ENCODE results near the gene AAK1.
A peak's percentile ranks its signal among the peaks of the same experiment; 100 is the strongest.

AAK1 gene

DNA sequence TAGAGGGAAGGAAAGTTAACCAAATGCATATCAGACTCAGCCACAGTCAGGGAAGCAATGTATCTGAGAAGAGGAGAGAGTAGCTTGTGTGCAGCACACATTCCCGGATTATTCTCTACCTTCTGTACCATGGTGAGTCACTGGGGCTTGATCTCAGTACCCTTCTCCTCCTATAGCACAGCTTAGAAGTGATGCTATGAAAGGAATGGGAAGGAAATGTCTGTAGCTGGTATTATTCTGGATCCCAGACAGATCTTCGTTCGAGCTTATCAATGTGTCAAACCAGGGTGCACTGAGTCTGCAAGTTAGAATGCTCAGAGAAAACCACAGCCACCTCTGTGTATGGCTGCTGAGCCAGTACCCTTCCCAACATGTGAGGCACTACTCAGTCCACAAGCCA is 118.3 kb downstream of the AAK1 start:
- no peak for DNase-seq

DNA sequence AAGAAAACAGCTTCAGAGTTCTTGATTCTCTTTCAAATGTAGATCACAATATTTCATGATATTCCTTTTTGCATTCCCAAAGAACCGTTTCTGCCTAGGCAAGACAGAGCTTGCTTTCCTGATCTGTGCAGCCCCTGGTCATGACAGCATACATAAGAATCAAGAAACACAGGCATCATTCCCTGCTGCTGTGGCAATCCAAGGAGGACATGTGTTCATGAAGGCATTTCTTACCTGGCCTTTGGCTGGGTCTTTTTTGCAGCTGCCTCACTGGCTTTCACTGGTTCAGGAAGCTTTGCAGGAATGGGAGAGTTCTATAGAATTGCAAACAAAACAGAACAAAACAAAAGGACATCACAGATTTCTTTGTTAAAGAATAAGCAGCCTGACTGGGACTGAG is 118.7 kb downstream of the AAK1 start:
- no peak for DNase-seq

DNA sequence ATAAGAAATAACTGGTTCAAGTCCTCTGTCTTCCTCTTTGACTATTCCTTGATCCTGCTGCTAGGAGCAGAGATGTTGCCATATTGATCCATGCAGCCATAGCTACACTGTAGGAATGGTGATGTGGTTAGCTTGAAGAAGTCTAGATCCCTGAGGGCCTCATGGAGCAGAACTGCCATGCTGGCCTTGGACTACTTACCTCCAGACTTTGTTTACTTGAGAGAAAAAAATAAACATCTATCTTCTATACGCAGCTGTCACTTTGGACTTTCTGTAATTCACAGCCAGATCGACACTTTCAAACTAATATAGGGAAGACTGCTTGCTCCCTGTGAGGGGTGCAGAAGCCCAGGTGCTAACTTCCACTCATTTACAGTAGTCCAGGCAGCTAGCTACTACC is 121.8 kb downstream of the AAK1 start:
- no peak for DNase-seq

DNA sequence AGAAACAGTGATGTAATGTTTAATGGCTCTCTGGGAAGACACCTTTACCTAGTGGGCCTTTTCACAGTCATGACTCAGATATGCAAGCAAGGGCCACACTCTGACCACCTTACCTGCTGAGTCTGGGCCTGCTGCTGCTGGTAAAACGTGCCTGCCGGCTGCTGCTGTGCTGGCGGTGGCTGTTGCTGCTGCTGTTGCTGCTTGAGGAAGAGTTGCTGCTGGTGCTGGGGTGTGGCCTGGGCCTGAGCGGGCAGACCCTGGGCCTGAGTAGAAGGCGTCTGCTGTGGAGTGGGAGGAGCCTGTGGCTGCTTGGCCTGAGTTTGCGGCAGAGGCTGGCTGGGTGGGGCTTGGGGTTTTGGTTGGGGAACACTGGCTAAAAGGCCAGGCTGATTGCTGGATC is 124.7 kb downstream of the AAK1 start:
- no peak for DNase-seq

DNA sequence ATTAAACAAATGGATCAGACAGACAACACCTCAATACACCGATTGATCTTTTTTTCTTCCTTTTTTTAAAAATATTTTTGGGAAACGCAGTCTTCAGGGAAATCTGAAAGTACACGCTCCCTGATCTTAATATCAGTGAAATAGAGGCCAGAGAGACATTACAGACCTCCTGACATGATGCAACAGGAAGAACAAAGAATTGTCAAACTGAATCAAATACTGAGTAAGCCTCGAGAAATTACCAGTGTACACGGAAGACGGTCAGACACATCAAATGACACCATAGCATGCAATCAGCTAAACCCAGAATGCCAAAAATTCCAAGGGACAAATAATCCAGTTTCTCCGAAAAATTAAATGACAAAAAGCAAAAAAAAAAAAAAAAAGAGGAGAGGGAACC is 126.1 kb downstream of the AAK1 start:
- no peak for DNase-seq

DNA sequence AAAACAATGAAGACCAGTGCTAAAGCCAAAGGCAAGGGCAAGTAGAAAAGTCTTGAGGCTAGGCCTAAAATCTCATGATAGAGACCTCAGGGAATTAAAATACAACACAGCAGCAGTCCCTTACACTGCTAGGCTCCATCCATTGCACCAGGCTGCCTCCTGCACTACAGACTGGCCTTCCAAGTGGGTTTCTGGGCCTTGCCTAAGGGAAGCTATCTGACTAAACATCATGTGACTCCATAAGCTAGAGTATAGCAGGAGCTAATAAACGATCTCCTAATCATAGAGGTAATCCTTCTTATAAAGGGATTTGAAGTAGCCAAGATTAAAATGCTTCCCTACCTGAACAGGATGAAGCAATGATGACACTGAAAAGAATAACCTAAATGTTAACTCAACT is 128.7 kb downstream of the AAK1 start:
- DNase-seq, result peak; percentile 7

DNA sequence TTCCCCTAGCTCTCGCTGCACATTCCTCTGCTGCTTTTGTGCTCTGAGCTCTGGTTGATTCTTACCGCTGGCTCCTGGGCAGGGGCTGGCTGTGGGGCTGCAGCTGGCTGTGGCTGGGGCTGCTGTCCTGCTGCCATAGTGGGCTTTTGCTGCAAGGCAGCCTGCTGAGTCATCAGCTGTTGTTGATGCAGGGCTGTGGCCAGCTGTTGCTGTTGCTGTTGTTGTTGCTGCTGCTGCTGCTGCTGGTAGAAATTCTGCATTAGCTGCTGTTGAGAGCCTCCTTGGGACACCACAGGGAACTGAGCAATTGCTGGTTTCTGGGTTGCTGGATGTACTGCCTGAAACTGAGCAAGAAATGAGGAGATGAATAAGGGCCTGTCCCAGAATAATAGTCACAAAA is 129.1 kb downstream of the AAK1 start:
- DNase-seq, result peak; percentile 53

DNA sequence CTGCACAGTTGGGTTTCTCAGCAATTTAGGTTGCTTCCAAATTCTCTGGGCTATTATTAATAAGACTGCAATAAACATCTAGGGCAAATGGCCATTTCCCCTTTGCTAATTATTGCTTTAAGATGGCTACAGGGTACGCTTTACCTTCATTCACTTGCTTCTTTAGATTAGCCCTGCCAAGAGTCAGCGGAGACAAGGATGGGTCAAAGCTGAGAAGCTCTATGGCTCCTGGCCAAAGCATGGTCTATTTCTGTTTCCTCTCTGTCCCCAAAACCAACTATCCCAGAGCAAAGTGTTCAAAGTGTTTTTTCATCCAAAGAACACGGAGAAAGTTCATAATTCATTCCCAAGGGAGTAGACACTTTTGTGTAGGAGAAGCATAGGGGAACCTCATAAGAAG is 131.1 kb downstream of the AAK1 start:
- DNase-seq, result no peak

DNA sequence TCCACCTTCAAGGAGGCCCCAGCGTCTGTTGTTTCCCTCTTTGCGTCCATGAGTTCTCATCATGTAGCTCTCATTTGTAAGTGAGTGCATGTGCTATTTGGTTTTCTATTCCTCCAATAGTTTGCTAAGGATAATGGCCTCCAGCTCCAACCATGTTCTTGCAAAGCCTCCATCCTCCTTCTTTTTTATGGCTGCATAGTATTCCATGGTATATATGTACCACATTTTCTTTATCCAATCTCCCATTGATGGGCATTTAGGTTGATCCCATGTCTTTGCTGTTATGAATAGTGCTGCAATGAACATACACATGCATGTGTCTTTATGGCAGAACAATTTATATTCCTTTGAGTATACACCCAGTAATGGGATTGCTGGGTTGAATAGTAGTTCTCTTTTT is 133.3 kb downstream of the AAK1 start:
- DNase-seq, result no peak

DNA sequence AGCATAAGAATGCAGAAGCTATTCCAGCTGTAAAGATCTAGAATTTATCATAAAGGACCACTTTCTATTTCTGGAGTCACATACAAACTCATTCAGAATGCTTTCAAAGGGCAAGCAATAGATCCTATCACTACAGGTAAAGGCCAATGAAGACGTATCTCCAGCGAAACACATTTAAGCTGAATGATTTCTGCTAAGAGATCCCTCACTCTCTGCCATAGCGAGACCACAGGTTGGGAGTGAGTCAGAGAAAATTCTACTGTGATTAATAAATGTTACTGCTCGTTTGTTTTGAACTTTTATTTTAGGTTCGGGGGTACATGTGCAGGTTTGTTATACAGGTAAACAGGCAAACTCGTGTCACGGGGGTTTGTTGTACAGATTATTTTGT is 133.8 kb downstream of the AAK1 start:
- DNase-seq, result no peak

DNA sequence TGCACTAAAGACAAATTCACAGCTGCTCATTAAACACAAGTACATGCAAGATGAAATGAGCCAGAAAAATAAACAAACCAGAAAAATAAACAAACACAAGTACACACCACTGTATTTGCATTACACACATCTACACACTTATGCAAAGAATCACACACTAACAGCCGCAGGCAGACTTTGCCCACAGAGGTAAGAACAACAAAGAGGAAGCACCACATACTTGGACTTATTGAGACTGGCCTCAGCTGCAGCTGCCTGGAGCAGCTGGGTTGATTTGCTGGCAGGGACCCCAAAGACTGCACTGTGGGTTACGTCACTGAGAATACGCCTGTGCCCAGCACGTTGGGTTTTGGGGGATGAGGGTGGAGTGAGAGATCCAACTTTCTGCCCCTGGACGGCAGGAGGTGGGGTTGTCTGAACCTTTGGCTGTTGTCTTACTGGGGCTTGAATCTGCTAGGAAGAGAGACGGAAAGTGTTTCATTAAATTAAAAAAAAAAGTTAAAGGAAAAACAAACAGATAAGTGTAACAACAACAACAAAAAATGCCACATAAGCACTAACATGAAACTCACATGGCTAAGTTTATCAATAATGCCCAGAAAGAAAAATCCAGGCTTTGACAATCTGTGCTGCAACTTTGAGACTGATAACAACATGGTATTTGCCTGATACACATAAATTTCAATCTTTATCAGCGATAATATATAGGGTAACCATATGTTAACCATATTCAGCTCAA is 134.4 kb downstream of the AAK1 start:
- DNase-seq, result no peak

DNA sequence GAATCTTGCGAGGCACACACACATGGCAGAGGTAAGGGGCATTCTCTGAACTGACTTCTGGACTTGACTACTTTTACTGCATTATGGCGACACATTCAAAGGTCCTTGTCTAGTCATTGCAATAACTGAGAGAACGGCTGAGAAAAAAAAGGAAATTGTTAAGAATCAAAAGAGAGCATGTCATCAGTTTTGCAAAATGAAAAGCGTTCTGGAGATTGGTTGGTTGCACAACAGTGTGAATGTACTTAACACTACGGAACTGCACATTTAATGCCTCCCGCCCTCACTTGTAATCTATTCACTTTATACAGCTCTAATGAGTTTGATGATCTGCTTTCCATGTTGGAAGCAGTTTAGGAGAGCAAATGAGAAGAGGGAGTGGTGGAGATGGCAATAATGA is 137.8 kb downstream of the AAK1 start:
- DNase-seq, result no peak

DNA sequence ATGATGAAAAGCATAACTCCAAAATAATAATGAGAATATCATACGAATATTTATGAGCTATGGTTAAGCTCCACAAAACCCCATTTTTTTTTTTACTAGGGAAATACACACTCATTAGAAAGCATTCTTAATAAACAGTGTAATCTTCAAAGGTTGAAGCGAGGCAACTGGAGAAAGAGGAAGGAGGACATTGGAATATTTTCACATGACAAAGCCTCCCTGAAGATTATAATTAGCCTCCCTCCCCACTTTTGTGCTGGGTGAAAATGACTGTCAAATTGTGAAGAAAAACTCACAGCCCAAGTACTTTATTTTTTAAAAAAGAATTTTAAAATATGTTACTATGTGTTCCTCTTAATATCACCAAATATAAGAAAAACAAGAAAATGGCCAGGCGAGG is 142.2 kb downstream of the AAK1 start:
- DNase-seq, result no peak

DNA sequence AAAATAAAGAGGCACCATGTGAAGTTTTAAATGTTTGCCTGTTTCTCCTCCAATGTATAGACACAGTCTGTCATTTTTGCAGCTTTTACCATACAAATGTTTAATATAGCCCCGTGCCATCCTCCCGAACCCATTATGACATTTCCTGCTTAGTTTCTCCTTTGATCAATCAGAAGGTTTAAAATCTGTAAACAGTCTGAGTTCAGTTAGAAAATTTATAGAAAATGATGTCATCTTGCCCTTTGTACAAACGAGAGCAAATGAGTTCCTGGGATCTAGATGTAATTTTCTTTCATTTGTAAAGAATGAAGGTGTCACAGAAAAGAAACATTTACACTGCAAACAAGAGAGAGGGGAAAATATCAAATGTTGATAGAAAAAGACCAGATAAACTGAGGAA is 143.6 kb downstream of the AAK1 start:
- DNase-seq, result no peak

DNA sequence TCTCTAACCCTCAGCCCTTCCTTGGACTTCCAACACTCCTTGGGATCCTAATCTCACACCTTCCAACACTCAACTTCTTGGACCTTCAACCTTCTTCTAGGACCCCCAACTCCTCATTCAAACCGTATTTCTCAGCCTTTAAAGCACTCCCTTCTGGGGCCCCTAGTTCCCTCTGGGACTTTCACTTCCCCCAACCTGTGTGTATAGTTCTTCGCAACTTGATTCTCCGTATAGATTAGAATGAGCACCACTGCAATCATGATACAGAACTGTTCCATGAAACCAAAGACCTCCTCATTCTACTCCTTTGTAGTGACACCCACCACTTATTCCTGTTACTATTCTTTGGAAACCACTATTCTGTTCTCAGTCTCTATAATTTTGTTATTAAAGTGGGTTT is 144.3 kb downstream of the AAK1 start:
- DNase-seq, result no peak

DNA sequence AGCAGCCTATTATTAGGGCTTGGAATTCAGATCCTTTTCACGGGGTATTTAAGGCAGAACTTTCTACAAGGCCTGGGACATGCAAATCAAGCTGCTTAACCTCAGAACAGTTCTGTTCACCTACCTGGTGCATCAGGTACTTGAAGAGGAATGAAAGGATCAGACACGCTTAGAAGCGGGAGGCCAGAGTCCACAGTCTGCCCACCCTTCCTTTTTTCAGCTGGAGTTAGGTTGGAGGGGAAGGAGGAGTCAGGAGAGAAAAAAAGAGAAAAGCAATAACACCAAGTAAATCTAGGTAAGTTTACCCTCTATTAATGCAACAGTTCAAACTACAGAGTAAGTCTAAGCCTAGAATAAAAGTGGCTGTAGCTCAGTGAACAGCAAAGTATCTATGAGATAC is 147.7 kb downstream of the AAK1 start:
- DNase-seq, result no peak

DNA sequence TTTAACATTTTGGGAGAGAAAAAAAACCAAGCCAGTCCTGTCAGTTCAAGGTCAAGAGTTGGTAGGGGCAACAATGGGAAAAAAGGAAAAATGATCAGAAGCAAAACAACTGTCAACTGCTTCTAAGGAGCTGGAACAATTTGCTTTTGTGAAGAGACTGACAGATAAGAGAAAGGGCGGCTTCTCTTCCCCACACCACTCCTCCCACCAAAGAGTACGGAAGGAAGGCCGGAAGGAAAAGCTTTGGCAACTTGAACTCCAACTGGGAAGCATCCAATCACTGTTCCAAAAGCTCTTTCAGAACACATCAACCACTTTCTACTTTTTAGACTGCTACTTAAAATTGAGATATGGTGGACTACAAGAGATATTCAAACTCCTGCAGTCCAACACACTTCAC is 148.5 kb downstream of the AAK1 start:
- DNase-seq, result no peak

DNA sequence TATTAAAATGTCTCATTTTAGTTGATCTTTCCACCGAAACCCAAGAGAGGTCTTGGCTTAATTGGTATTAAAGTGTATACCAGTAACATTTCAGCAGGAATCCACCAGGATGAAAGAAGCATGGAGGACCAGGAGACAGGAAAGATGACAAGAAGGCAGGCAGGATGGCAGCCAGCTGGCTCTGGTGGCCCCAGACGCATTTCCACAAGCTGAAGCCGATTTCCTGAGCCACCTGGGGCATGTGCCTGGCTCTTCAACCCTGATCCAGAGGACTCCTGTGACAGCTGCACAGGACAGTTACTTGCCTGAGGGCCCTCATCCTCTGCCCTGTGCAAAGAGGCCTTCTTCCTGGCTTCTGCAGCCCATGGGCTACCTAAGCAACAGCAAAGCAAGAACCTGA is 149.4 kb downstream of the AAK1 start:
- no peak for DNase-seq

DNA sequence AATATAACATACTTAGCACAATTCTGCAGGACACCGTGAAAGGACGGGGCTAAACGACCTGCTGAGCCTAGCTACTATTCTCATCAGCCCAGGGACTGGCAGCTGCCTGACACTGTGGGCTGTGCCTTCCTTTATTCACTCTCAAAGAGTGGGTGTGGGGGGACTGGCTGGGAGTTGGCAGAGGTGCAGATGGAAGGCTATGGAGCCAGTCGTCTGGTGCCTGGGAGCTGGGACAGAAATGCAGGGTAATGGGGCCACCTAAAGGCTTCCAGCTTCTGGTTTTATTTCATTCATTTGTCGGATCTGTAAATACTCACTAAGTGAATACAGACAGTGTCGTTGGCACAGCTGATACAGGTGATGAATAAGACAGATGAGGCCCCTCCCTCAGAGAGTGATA is 150.3 kb downstream of the AAK1 start:
- no peak for DNase-seq

DNA sequence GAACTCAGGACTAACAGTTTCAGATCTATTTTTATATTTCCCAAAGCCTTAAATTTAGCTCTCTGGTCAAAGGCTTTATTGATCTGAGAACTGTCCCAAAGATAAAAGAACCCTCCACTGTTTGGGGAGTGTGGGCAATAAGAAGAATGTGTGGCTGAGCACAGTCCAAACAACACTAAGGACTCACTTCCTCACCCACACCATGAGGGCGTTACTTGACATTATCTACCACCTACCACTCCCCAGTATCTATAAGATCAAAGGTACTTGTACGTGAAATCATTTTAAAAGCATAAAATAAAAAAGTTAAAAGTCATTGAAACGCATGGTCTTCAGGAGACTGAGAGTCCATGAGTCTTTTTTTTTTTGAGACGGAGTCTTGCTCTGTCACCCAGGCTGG is 151.7 kb downstream of the AAK1 start:
- DNase-seq, result no peak

DNA sequence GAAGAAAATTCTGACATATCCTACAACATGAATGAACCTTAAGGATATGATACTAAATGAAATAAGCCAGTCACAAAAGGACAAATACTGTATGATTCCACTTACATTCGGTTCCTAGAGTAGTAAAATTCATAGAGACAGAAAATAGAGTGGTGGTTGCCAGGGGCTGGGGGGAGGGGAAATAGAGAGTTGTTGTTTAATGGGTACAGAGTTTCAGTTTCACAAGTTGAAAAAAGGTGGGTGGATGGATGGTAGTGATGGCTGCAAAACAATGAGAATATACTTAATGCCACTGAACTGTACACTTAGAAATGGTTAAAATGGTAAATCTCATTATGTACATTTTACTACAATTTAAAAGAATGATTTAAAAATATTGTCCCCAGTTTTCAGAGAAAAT is 153.1 kb downstream of the AAK1 start:
- no peak for DNase-seq

DNA sequence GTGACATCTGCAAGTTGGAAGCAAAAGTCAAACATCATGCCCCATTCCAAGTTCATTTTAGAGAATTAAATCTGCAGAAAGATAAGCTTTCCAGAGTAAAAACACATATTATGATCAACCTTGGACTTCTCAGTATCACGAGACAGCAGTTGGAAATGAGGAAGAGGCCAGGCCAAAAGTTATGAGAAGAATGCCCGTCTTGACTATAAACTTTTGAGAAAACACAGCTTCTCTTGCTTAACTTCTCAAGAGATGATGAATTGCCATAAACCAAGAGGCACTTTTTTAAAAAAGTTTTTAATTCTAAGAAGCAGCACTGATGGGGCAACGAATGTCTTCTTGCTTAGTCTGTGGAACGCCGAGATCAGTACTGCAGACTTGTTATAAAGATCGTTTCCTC is 153.7 kb downstream of the AAK1 start:
- no peak for DNase-seq

DNA sequence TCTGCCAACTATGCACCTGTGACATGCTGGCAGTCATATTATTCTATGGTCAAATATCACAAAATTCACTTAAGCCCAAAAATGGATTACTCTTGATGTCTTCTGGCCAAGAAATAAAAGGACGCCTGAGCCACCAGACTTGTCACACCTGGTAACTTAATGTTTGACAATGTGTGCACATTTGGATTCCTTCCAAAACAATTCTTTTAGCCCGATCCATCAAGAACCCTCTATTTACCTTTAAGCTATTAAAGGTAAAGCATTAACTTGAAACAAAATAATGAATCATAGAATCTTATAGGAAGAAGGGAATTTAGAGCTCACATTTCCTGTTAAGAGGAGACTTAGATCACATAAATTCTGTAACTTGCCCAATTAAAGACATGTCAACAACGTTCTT is 159.8 kb downstream of the AAK1 start:
- DNase-seq, result no peak

DNA sequence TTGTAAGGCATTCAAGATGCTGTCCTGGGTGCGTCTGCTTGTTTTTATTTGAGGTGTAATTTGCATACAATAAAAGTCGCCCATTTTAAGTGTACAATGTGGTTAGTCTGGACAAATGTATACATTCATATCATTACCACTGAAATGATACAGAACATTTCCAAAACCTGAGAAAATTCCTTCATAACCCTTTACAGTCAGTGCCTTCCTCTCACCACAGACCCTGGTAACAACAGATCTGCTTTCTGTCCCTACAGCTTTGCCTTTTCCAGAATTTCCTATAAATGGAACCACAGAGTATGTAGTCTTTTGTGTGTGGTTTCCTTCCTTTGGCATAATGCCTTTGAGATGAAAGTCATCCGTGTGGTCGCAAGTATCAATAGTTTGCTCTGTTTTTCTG is 160.5 kb downstream of the AAK1 start:
- DNase-seq, result no peak

DNA sequence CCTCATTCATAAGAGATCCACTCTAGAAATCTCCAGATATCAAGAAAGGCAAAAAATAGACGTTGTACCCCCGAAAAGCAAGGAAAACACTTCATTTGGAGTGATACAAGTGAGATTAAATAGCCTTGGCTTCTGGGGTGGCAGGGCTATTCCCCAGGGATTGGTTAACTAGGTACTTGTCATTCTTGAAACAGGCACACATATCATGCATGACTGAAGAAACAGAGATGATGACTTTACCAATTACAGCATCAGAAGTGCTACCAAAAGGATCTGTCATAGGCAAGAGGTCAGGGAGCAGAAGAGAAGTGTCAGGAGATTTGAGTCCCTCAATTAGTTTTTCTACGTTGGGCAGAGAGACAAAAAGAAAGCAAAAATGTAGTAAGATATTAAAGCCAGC is 161.1 kb downstream of the AAK1 start:
- no peak for DNase-seq

DNA sequence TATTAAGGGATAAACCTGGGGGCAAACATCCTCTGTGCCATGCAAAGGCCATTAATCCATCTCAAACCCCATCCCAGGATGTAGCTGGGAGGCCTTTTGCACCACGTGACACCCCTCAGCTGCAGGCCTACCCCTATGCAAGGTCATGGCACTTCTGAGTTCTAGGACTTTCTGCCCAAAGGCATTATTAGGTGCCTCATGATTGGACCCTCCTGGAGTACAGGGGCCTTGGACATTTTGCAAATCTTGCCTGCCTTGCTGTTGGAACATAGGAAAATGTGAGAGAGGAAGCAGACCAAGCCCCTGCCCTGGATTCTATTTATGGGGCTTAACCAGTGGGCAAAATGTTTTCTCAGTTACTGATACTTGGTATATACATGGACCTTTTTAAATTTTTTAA is 162.1 kb downstream of the AAK1 start:
- DNase-seq, result no peak
